Right cardiac atrium (tissue), 5 donors: ENCODE measurements around the gene CMIP. TPM values are rescaled to one million over a fixed set of nuclear protein-coding genes. Genes with fewer than 3 reads are reported as not detected.
"Not testable (repeated sequence)": the region's sequence is repeated elsewhere in the genome, so short reads cannot be mapped to it uniquely, and the experiment has no call there.

Experiments
- ATAC-seq, 2 donors: fragments of 200-7000 bp; cut with Tn5 transposase; one replicate each; pipeline versions ENCODE4 v1.8.0 to v1.9.1; 2020; ENCODE audit warnings: moderate library complexity in 2 of 2, mild to moderate bottlenecking in 1 of 2
- DNase-seq, 3 donors: peaks; one replicate each; pipeline ENCODE4 v3.0.0-alpha.2; 2020
- H3K27ac ChIP-seq: one replicate; pipeline ENCODE4 v1.5.1; 2013; ENCODE audit warnings: mild to moderate bottlenecking, low read length, control low read depth, moderate library complexity
- H3K27me3 ChIP-seq: one replicate; pipeline ENCODE4 v1.6.1; 2013; ENCODE audit not compliant: control insufficient read depth, insufficient read depth
- H3K4me1 ChIP-seq: one replicate; pipeline ENCODE4 v1.6.1; 2013; ENCODE audit warnings: low read length; ENCODE audit not compliant: control insufficient read depth, insufficient read depth
- H3K4me3 ChIP-seq: one replicate; pipeline ENCODE4 v1.5.1; 2013; ENCODE audit warnings: low read length, control low read depth
- H3K9me3 ChIP-seq: one replicate; pipeline ENCODE4 v1.6.1; 2013; ENCODE audit warnings: low read length; ENCODE audit not compliant: control insufficient read depth
- WGBS: extraction: QIAGEN DNeasy Blood & Tissue Kit; methylation state at CpG from one replicate; pipeline ENCODE4 v1.1.7; 2013; 5-methylcytosine and 5-hydroxymethylcytosine counted together
- intact Hi-C, 4 donors: fragments of 100-400 bp; cut with DNase I; formaldehyde crosslinking; loops; one replicate each; pipeline versions ENCODE4 v1.11.0 to v1.14.0; 2022 to 2023
- polyA plus RNA-seq: library from polyadenylated mRNA; stranded (reverse); fragments of 200-250 nt; gene quantifications from one replicate; pipeline ENCODE4 v1.2.3, GENCODE V29; 2013
- total RNA-seq, 4 donors: library from RNA; stranded (reverse); fragmentation: NEBNext Ultra II Directional; extraction: Animal tissue kit (Norgen Biotek cat#: 25700); gene quantifications; one replicate each; pipeline ENCODE4 v1.2.1, GENCODE V29; 2021
- donor health status: healthy with polysubstance abuse.
- donor health status: DM: no; HTN: yes; CAD: no.
- donor health status: DM: no; HTN: no; CAD: no.
- donor health status: DM: no; HTN: yes; CAD: no; lungs with severe emphysema.
- donor health status: DM: yes; HTN: yes; CAD: no.

CMIP gene
- total and polyA plus RNA-seq, 5 donors, result 9.0 to 29.0 (median 19.2) TPM

GRCh38 chr16:81522851-81523250, 78.2 kb downstream of the CMIP start:
- WGBS, result 99% methylated on average over 7 of the region's 7 CpGs
- peaks cover 11% of the 10 kb centered on the region for H3K4me1 ChIP-seq
- DNase-seq, ATAC-seq, H3K4me3 ChIP-seq, H3K27me3 ChIP-seq, H3K9me3 ChIP-seq, H3K27ac ChIP-seq, intact Hi-C loops: not testable (repeated sequence)

- peak in 1 of 3 donors; percentile 68 for DNase-seq
- no peak overlapping the region for H3K27ac ChIP-seq
- ATAC-seq, result no peak
- H3K9me3 ChIP-seq, result no peaks in the 10 kb centered on the region
- WGBS, result 79% methylated on average over 20 of the region's 20 CpGs
- no peak overlapping the region for H3K4me3 ChIP-seq
- H3K27me3 ChIP-seq, result no peaks in the 10 kb centered on the region
- H3K4me1 ChIP-seq, result peaks cover 11% of the 10 kb centered on the region
- intact Hi-C loops, result no loop called here
Measured at GRCh38 chr16:81523387-81524115, 78.9 kb downstream of the CMIP start.

GRCh38 chr16:81524382-81524781, 79.8 kb downstream of the CMIP start:
- intact Hi-C loops, result no loop called here
- Histone ChIP-seq H3K9me3 (no peaks in the 10 kb centered on the region), H3K27me3 (no peaks in the 10 kb centered on the region), H3K4me3 (no peak overlapping the region), H3K4me1 (peaks cover 11% of the 10 kb centered on the region), H3K27ac (no peak overlapping the region)
- no peak for ATAC-seq
- no peak for DNase-seq
- 83% methylated on average over 10 of the region's 10 CpGs for WGBS

- H3K27me3 ChIP-seq, H3K27ac ChIP-seq, H3K4me3 ChIP-seq, H3K9me3 ChIP-seq, DNase-seq, intact Hi-C loops, ATAC-seq: not testable (repeated sequence)
- 98% methylated on average over 4 of the region's 4 CpGs for WGBS
- H3K4me1 ChIP-seq, result peaks cover 11% of the 10 kb centered on the region
Measured at GRCh38 chr16:81524885-81525284, 80.3 kb downstream of the CMIP start.

GRCh38 chr16:81526199-81526598, 81.6 kb downstream of the CMIP start:
- Histone ChIP-seq H3K9me3 (no peaks in the 10 kb centered on the region), H3K4me1 (peaks cover 11% of the 10 kb centered on the region), H3K27ac (no peak overlapping the region), H3K4me3 (no peak overlapping the region), H3K27me3 (no peaks in the 10 kb centered on the region)
- DNase-seq, result no peak
- intact Hi-C loops, result no loop called here
- no peak for ATAC-seq
- WGBS, result 69% methylated on average over 4 of the region's 4 CpGs

- ATAC-seq (peak; percentile 70 to 77), DNase-seq (peak; percentile 72 to 90 (median 86))
- Histone ChIP-seq H3K4me1 (peaks cover 11% of the 10 kb centered on the region), H3K27ac (peak overlapping the region; percentile 48), H3K27me3 (no peaks in the 10 kb centered on the region), H3K9me3 (no peaks in the 10 kb centered on the region), H3K4me3 (no peak overlapping the region)
- intact Hi-C loops, result no loop called here
- WGBS, result 19% methylated on average over 9 of the region's 9 CpGs
Measured at GRCh38 chr16:81526935-81527334, 82.3 kb downstream of the CMIP start.

GRCh38 chr16:81527477-81528178, 83.0 kb downstream of the CMIP start:
- intact Hi-C loops, result no loop called here
- no peak for ATAC-seq
- Histone ChIP-seq H3K9me3 (no peaks in the 10 kb centered on the region), H3K4me3 (no peak overlapping the region), H3K27ac (no peak overlapping the region), H3K27me3 (no peaks in the 10 kb centered on the region), H3K4me1 (peaks cover 11% of the 10 kb centered on the region)
- no peak for DNase-seq
- WGBS, result 91% methylated on average over 7 of the region's 7 CpGs

- no peaks in the 10 kb centered on the region for H3K27me3 ChIP-seq
- no peak overlapping the region for H3K27ac ChIP-seq
- 100% methylated on average over 2 of the region's 2 CpGs for WGBS
- ATAC-seq (no peak), DNase-seq (no peak)
- no peaks in the 10 kb centered on the region for H3K9me3 ChIP-seq
- peaks cover 11% of the 10 kb centered on the region for H3K4me1 ChIP-seq
- intact Hi-C loops, result no loop called here
- H3K4me3 ChIP-seq, result no peak overlapping the region
Measured at GRCh38 chr16:81528256-81528655, 83.6 kb downstream of the CMIP start.

- DNase-seq (no peak), ATAC-seq (no peak)
- WGBS, result 97% methylated on average over 16 of the region's 16 CpGs
- Histone ChIP-seq H3K27me3 (no peaks in the 10 kb centered on the region), H3K27ac (no peak overlapping the region), H3K4me1 (peaks cover 8% of the 10 kb centered on the region), H3K4me3 (no peak overlapping the region), H3K9me3 (no peaks in the 10 kb centered on the region)
- intact Hi-C loops, result no loop called here
Measured at GRCh38 chr16:81530296-81530721, 85.7 kb downstream of the CMIP start.

- H3K9me3 ChIP-seq, result no peaks in the 10 kb centered on the region
- peaks cover 8% of the 10 kb centered on the region for H3K4me1 ChIP-seq
- H3K27me3 ChIP-seq, result no peaks in the 10 kb centered on the region
- no peak for DNase-seq
- 86% methylated on average over 12 of the region's 12 CpGs for WGBS
- H3K27ac ChIP-seq, result no peak overlapping the region
- intact Hi-C loops, result no loop called here
- ATAC-seq, result no peak
- H3K4me3 ChIP-seq, result no peak overlapping the region
Measured at GRCh38 chr16:81530814-81531213, 86.2 kb downstream of the CMIP start.

- ATAC-seq (no peak), DNase-seq (no peak)
- Histone ChIP-seq H3K4me3 (no peak overlapping the region), H3K27ac (no peak overlapping the region), H3K4me1 (peaks cover 8% of the 10 kb centered on the region), H3K27me3 (no peaks in the 10 kb centered on the region), H3K9me3 (no peaks in the 10 kb centered on the region)
- intact Hi-C loops, result no loop called here
- WGBS, result 81% methylated on average over 11 of the region's 11 CpGs
Measured at GRCh38 chr16:81531419-81531821, 86.8 kb downstream of the CMIP start.
